CD4-positive, alpha-beta T cell (primary cell): ENCODE results near the gene MAP3K9. TPM values are rescaled to one million over a fixed set of nuclear protein-coding genes. Genes with fewer than 3 reads are reported as not detected.

Source experiments
- ATAC-seq: fragments of 200-7000 bp; cut with Tn5 transposase; one replicate; pipeline ENCODE4 v1.10.0; 2022; ENCODE audit warnings: mild to moderate bottlenecking; ENCODE audit not compliant: poor library complexity
- CTCF ChIA-PET: fragments of 350-600 bp; sonication (Branson Sonifier 250); formaldehyde crosslinking; loops from one replicate; lab custom pipeline; 2021; ENCODE audit warnings: antibody characterized with exemption, inconsistent platforms; lab: Charles Lee
- POLR2A ChIA-PET: fragments of 350-600 bp; sonication (Branson Sonifier 250); formaldehyde crosslinking; loops from one replicate; lab custom pipeline; 2021; ENCODE audit warnings: antibody characterized with exemption, inconsistent platforms; lab: Charles Lee
- DNase-seq, 14 experiments: peaks; one replicate each; pipeline ENCODE4 v3.0.0-alpha.2; 2013 to 2020; ENCODE audit warnings: mixed read lengths in 2 of 14
- H3K27ac ChIP-seq, 2 donors: one replicate each; pipeline versions ENCODE4 v1.5.1 to v1.7.0; 2013; ENCODE audit warnings: low read length in 2 of 2, low read depth in 1 of 2, mild to moderate bottlenecking in 1 of 2
- H3K27me3 ChIP-seq, 2 experiments: 1 replicate in 1 of 2; 2 replicates in 1 of 2; pipeline versions ENCODE4 v1.6.1 to v1.7.0; 2013; ENCODE audit warnings: low read length in 2 of 2, control low read depth in 1 of 2, mild to moderate bottlenecking in 1 of 2, moderate library complexity in 1 of 2; ENCODE audit not compliant: insufficient read depth in 2 of 2, control insufficient read depth in 1 of 2
- H3K36me3 ChIP-seq: one replicate; pipeline ENCODE4 v1.6.1; 2013; ENCODE audit warnings: low read length, control low read depth; ENCODE audit not compliant: insufficient read depth
- H3K4me1 ChIP-seq: one replicate; pipeline ENCODE4 v1.6.1; 2013; ENCODE audit warnings: low read length, control low read depth; ENCODE audit not compliant: insufficient read depth
- H3K4me3 ChIP-seq: one replicate; pipeline ENCODE4 v1.5.1; 2013; ENCODE audit warnings: mild to moderate bottlenecking, low read length, moderate library complexity
- H3K9me3 ChIP-seq, 2 experiments: 1 replicate in 1 of 2; 2 replicates in 1 of 2; pipeline versions ENCODE4 v1.6.1 to v1.7.0; 2013; ENCODE audit warnings: low read length in 2 of 2, mild to moderate bottlenecking in 2 of 2, control low read depth in 1 of 2, moderate library complexity in 1 of 2; ENCODE audit not compliant: control insufficient read depth in 1 of 2, insufficient read depth in 1 of 2
- H3K27ac Mint-ChIP-seq: one replicate; pipeline ENCODE4 v1.8.0; 2020; ENCODE audit warnings: mixed read lengths
- H3K27me3 Mint-ChIP-seq: one replicate; pipeline ENCODE4 v1.8.0; 2021; ENCODE audit warnings: mixed read lengths
- H3K36me3 Mint-ChIP-seq: one replicate; pipeline ENCODE4 v1.8.0; 2021; ENCODE audit warnings: low read depth, mixed read lengths
- H3K4me1 Mint-ChIP-seq: one replicate; pipeline ENCODE4 v1.8.0; 2021; ENCODE audit warnings: low read depth, mixed read lengths
- H3K4me3 Mint-ChIP-seq: one replicate; pipeline ENCODE4 v1.8.0; 2020; ENCODE audit warnings: mild to moderate bottlenecking, mixed read lengths
- H3K9me3 Mint-ChIP-seq: one replicate; pipeline ENCODE4 v1.8.0; 2020; ENCODE audit warnings: mixed read lengths
- intact Hi-C, 2 experiments: fragments of 100-400 bp; cut with DNase I in 1 of 2; cut with micrococcal nuclease in 1 of 2; formaldehyde crosslinking; loops; one replicate each; pipeline versions ENCODE4 v1.15.1 to v1.9.0; 2023 to 2025; cut with DNase I, micrococcal nuclease
- total RNA-seq, 174 experiments: library from RNA in 2 of 174; stranded (reverse) in 2 of 174; gene quantifications; one replicate each; pipeline ENCODE4 v1.2.3 and lab custom pipeline; 2021 to 2026
- TF ChIP-seq, protein P1 (sequence below): fragments of 200-600 bp; IDR thresholded peaks from one replicate; pipeline ENCODE4 v1.8.0; 2022; ENCODE audit warnings: antibody characterized with exemption, mild to moderate bottlenecking

MAP3K9 gene
- total RNA-seq, 2 experiments from 2014 or later = 5.9 to 6.3 TPM

DNA sequence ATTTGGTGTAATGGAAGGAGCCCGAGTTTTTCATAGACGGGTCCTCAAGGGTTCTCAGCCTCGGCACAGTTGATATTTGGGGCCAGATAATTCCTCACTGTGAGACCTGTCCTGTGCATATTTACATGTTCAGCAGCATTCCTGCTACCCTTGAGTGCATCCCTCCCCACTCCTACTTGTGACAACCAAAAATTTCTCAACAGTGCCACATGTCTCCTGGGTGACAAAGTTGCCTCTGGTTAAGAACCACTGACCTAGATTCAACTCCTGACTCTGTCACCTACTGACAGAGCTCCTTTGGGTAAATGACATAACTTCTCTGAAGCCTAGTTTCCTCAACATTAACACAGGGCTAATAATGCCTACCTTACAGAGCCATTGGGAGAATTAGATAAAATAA is 107.2 kb downstream of the MAP3K9 start:
- no peaks in the 10 kb centered on the region for H3K4me1 Mint-ChIP-seq
- intact Hi-C loops = loop anchor here in 1 of 2 experiments (5.0 kb wide), 1 partner anchor 35 kb away; no protein-coding TSS in a partner anchor
- H3K4me3 Mint-ChIP-seq = no peak overlapping the region
- no peak for ATAC-seq
- H3K4me1 ChIP-seq = no peaks in the 10 kb centered on the region
- no peak overlapping the region for H3K4me3 ChIP-seq
- no peaks in the 10 kb centered on the region for H3K27me3 ChIP-seq
- no peak overlapping the region for H3K27ac ChIP-seq
- H3K36me3 Mint-ChIP-seq = no peaks in the 10 kb centered on the region
- H3K36me3 ChIP-seq = no peaks in the 10 kb centered on the region
- TF ChIP-seq, protein P1, sequence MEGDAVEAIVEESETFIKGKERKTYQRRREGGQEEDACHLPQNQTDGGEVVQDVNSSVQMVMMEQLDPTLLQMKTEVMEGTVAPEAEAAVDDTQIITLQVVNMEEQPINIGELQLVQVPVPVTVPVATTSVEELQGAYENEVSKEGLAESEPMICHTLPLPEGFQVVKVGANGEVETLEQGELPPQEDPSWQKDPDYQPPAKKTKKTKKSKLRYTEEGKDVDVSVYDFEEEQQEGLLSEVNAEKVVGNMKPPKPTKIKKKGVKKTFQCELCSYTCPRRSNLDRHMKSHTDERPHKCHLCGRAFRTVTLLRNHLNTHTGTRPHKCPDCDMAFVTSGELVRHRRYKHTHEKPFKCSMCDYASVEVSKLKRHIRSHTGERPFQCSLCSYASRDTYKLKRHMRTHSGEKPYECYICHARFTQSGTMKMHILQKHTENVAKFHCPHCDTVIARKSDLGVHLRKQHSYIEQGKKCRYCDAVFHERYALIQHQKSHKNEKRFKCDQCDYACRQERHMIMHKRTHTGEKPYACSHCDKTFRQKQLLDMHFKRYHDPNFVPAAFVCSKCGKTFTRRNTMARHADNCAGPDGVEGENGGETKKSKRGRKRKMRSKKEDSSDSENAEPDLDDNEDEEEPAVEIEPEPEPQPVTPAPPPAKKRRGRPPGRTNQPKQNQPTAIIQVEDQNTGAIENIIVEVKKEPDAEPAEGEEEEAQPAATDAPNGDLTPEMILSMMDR = no peak
- H3K27me3 Mint-ChIP-seq = no peaks in the 10 kb centered on the region
- POLR2A ChIA-PET = no interaction called here
- CTCF ChIA-PET = no interaction called here
- DNase-seq = no peak
- no peaks in the 10 kb centered on the region for H3K9me3 Mint-ChIP-seq
- H3K9me3 ChIP-seq = no peaks in the 10 kb centered on the region
- H3K27ac Mint-ChIP-seq = no peak overlapping the region

DNA sequence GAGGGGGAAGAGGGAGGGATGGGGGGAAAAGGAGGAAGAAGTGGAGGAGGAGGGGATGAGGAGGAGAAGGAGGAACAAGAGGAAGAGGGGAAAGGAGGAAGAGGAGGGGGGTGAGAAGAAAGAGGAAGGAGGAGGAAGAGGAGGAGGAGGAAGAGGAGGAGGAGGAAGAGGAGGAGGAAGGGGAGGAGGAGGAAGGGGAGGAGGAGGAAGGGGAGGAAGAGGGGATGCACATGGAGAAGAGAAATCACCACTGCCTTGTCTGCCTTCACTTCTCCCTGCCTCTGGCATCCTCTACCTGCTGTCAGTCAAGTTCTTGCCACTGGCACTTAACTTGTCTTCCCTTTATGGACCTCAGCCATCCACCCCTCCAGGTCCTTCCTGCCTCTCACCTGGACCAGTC is 107.7 kb downstream of the MAP3K9 start:
- H3K27me3 Mint-ChIP-seq = no peaks in the 10 kb centered on the region

DNA sequence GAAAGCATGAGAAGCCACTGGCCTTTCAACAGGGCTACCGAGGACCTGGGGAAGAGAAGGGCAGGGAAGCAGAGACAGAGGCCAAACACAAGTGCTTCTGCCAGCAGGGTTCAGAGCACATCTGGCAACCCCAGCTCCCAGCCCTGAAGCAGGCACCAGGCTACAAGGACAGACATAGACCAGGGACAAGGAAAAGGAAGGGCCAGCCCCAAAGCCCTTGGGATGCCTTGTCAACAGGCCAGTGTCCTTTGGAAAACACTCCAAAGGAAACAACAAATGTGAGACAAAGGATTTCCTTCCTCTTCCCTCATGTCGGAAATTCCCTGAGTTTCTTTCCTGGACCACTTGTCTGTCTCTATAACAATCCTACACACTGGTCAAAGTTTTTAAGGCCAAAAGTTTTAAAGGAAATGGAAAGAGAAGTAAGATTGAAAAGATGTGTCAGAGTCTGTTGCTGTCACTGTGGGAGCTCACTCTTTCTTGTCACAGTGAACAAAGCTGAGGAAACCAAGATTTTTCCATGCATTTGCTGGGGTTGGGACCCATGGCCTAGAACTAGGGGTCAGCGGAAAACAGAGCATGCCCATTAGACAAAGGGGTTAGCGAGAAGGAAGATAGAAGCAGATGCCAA is 108.2 kb downstream of the MAP3K9 start:
- CTCF ChIA-PET = no interaction called here

More for the DNA sequence above, 107.7 kb downstream of the MAP3K9 start:
- Histone ChIP-seq H3K4me1 (no peaks in the 10 kb centered on the region), H3K36me3 (no peaks in the 10 kb centered on the region), H3K27me3 (no peaks in the 10 kb centered on the region), H3K9me3 (no peaks in the 10 kb centered on the region), H3K27ac (no peak overlapping the region), H3K4me3 (no peak overlapping the region)
- no peak overlapping the region for H3K27ac Mint-ChIP-seq
- POLR2A ChIA-PET = no interaction called here
- no peaks in the 10 kb centered on the region for H3K36me3 Mint-ChIP-seq
- DNase-seq (no peak), ATAC-seq (no peak)
- no peak overlapping the region for H3K4me3 Mint-ChIP-seq
- intact Hi-C loops = loop anchor here in 1 of 2 experiments (5.0 kb wide), 1 partner anchor 34 kb away; no protein-coding TSS in a partner anchor
- no peaks in the 10 kb centered on the region for H3K4me1 Mint-ChIP-seq
- CTCF ChIA-PET = no interaction called here
- TF ChIP-seq, protein P1 = no peak
- H3K9me3 Mint-ChIP-seq = no peaks in the 10 kb centered on the region

More for the DNA sequence above, 108.2 kb downstream of the MAP3K9 start:
- intact Hi-C loops = loop anchor here in 1 of 2 experiments (5.0 kb wide), 1 partner anchor 34 kb away; no protein-coding TSS in a partner anchor
- TF ChIP-seq, protein P1 = no peak
- H3K36me3 Mint-ChIP-seq = no peaks in the 10 kb centered on the region
- no peak for DNase-seq
- H3K27me3 Mint-ChIP-seq = no peaks in the 10 kb centered on the region
- no peaks in the 10 kb centered on the region for H3K36me3 ChIP-seq
- no peaks in the 10 kb centered on the region for H3K27me3 ChIP-seq
- no peaks in the 10 kb centered on the region for H3K9me3 Mint-ChIP-seq
- no peak overlapping the region for H3K27ac Mint-ChIP-seq
- POLR2A ChIA-PET = no interaction called here
- no peak for ATAC-seq
- no peaks in the 10 kb centered on the region for H3K4me1 Mint-ChIP-seq
- H3K27ac ChIP-seq = no peak overlapping the region
- H3K9me3 ChIP-seq = no peaks in the 10 kb centered on the region
- H3K4me3 ChIP-seq = no peak overlapping the region
- no peak overlapping the region for H3K4me3 Mint-ChIP-seq
- no peaks in the 10 kb centered on the region for H3K4me1 ChIP-seq
